ENCODE data around the gene RPL37A.
"Not testable (repeated sequence)": the region's sequence is repeated elsewhere in the genome, so short reads cannot be mapped to it uniquely, and the experiment has no call there.

Gene RPL37A

GRCh38 chr2:216518566-216519119 is 20.0 kb downstream of the RPL37A start:
- DNase-seq: not testable (repeated sequence)

GRCh38 chr2:216519154-216519762 is 20.6 kb downstream of the RPL37A start:
- peak; percentile 75 for DNase-seq

DNA sequence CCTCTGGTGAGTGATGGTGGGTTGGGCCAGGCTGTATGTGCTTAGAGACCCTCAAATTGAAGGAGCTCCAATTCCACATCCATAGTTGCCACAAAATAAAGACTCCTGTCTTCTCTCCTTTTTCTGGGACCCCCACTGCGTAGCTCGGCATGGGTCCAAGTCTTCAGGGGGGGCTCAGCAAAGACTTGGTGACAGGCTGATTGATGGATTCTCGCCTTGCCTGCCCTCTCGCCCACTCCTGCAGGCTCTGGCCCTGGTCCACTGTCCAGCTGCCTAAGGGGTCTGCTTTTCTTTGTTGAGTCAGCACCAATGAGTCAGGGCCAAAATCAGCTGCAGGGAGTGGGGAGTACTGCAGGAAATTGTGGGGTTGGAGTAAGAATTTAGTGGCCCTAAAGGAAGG is 21.5 kb downstream of the RPL37A start:
- no peak for DNase-seq

- DNase-seq: no peak
These were observed 24.4 kb downstream of the RPL37A start for GRCh38 chr2:216522892-216523502.

DNA sequence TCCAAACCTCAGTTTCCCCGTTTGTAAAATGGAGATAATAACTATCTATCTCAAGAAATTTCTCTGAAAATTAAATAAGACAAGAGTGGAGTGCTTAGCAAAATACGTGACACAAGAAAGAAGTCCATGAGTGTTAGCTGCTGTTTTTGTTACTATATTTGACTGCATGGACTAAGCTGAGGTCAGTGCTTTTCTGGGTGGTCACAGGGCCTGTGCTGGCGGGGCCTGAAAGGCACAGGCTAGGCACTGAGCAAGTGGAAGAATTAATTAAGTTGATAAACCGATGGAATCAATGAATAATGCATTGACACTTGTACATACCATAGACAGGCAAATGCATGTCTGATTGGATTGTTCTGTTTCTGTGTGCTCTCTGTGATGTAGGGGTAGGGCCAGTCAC is 27.3 kb downstream of the RPL37A start:
- no peak for DNase-seq

- DNase-seq: no peak
These were observed 28.3 kb downstream of the RPL37A start for GRCh38 chr2:216526939-216527338.

DNA sequence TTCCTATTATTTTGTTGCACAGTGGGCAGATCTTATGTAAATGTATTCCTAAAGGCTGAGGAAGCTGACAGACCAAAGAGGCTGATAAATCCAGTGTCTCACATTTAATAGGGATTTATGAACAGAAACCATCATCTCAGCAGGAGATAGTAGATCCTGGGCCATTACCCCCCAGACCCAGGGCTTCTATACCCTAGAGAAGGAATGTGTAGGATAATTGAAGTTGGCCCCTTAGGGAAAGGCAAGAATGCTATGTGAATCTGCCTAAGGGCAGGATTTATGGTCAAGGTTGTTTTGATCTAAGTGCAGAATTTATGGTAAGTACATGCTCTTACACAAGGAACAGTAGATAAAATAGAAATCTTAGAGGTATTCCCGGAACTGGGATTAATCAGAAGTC is 29.0 kb downstream of the RPL37A start:
- DNase-seq: no peak

GRCh38 chr2:216532562-216532961 is 33.9 kb downstream of the RPL37A start:
- DNase-seq: no peak

- DNase-seq: no peak
These were observed 35.0 kb downstream of the RPL37A start for GRCh38 chr2:216533609-216534008.

- no peak for DNase-seq
These were observed 36.2 kb downstream of the RPL37A start for GRCh38 chr2:216534809-216535208.

DNA sequence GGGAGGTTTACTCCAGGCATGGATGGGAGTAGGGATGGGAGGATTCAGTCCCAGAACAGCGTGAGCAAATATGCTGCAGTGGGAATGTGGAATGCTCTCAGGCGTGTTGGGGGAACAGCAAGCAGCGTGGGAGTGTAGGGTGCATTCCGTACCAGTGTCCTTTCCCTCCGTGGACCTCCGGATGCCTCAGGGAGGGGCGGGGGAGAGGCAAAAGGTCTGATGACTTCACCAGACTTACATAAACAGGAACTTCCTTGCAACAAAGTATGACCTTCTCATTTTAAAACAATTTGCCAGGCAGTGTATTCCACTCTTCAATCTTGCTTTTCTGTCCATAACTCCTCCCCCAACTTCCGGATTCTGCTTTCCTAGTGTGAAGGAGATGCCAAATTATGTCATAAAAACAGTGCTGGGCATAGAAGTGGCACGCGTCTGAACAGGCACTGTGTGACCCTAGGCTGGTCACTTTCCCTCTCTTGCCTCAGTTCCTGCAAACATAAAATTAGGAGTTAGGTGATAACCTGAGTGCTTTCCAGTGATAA is 36.9 kb downstream of the RPL37A start:
- DNase-seq: no peak

DNA sequence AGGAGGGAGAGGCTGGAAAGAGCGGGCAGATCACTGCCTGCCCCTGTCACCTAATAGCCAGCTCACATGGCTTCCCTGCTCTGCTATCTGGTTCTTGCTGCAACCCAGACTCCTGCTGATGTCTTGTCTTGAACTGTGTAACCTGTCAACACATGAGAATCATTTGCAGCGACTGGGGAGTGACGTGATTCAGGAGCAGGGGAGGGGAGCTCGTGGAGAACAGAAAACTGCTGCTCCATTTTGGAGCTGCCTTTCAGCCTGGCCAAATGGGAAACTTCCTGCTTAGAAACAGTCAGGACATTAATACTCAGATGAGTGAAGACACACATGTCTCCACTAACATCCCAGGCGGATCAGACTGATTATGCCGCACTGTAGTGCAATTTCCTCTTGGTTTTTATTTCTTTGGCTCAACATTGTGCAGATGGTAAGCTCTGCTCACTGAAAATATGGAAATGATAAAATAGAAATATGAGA is 38.1 kb downstream of the RPL37A start:
- peak; percentile 44 for DNase-seq

DNA sequence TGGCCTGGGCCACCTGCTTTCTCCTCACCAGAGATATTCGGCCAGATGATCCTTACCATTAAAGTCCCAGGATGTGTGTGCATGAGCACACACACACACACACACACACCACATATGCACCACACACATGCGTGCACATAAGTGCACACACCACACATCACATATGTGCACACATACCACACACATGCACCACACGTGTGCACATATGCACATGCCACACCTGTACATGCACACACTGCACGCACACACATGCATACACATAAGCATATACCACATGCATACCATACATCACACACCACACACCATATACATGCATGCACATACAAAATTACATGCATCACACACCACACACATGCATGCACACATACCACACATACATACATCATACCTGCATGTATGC is 38.7 kb downstream of the RPL37A start:
- no peak for DNase-seq

DNA sequence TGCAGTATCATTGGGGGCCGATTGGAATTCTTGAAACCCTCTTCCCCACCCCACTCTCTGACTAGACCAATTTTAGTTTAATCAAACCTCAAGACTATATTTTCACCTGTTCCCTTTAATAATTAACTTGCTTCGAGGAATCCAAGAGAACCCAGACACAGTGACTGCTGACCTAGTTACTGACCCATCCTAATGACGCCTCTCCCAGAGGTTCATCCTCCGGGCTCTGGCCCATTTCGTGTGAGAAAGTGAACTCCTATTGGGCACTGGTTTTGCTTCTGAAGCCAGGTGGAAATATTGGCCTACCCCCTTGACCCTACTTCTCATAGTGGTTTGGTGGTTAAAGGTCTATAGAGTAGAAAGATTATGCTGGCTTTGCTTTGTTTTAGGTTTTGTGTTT is 39.9 kb downstream of the RPL37A start:
- no peak for DNase-seq

GRCh38 chr2:216539120-216539519 is 40.5 kb downstream of the RPL37A start:
- DNase-seq: no peak

- peak; percentile 68 for DNase-seq
These were observed 41.2 kb downstream of the RPL37A start for GRCh38 chr2:216539791-216540241.

DNA sequence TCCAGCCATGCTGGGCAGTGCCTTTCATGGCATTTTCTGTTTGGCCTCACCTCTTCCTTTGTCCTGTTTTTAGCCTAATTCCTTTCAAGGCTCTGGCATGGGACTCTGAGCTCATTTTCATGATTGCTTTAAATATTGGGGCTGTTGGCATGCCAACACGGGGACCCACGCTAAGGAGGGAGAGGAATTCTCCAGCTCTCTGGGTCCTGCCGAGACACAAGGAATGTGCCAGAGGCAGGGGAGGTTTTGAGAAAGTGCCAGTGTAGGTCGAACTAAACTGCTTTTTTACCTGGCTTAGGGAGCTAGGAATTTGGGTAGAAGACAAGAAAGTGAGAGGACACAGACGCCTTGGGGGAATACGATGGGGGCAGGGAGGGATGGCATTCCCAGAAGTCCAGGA is 42.3 kb downstream of the RPL37A start:
- DNase-seq: no peak

- DNase-seq: no peak
These were observed 42.9 kb downstream of the RPL37A start for GRCh38 chr2:216541505-216541904.

DNA sequence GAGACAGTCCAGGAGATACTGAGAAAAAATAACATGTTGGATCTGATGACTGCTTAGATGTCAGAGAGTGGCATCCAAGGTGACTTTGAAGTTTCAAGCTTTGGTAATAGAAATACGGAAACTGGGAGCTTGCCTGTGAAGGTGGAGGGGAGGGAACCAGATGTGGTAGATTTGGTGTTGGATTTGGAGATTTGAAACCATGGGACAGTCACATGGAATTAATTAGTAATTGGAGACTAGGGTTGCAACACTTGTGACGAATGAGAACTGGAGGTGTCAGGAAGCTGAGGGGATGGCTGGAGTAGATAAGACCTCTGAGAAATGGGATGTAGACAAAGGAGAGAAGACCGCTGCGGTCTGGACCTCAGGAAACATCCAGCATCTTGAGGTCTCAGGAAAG is 46.7 kb downstream of the RPL37A start:
- DNase-seq: no peak

- peak; percentile 3 for DNase-seq
These were observed 47.6 kb downstream of the RPL37A start for GRCh38 chr2:216546241-216546640.

GRCh38 chr2:216546641-216547403 is 48.2 kb downstream of the RPL37A start:
- no peak for DNase-seq

GRCh38 chr2:216548901-216549331 is 50.3 kb downstream of the RPL37A start:
- no peak for DNase-seq

DNA sequence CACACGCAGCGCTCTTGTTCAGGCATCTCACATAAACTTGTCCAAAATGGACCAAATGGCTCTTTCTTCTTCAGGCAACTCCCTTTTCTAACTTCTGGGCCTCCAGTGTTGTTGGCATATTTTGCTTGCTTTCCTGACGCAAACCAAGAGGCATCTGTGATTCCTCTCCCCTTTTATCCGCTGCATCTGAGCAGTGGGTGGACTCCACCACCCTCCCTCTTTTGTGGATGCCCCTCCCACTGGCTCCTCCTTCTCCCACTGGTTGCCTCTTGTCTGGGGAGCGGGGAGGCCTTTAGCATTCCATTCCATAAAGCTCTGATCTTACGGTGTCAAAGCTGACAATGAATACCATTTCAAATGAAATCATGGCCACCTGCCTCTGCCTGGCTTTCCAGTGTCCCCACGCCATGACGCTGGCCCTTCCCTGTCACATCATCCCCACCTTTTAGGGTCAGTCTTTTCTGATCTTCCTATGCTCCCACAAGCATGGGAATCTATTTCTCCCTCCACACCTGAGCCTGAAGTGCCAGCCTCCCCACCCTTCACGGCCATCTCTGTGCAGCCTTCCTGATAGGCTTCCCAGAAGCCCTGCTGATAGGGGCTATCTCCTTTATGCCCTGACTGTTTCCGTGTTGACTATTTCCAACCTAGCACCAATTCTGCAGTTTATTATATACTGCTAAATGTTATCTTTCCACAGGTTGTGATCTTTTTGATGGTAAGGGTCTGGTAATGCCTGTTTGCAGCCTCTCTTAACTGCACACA is 51.5 kb downstream of the RPL37A start:
- no peak for DNase-seq
